GM21737 (cell line): Measurements from ENCODE around the gene WDR62.
"Not testable (repeated sequence)": the region's sequence is repeated elsewhere in the genome, so short reads cannot be mapped to it uniquely, and the experiment has no call there.

ENCODE experiments used
- ATAC-seq: cut with Tn5 transposase; IDR thresholded peaks from one replicate; pipeline ENCODE4 v1.9.1; 2021; ENCODE audit warnings: mild to moderate bottlenecking, moderate library complexity; ENCODE audit not compliant: unreplicated experiment

WDR62 gene

DNA sequence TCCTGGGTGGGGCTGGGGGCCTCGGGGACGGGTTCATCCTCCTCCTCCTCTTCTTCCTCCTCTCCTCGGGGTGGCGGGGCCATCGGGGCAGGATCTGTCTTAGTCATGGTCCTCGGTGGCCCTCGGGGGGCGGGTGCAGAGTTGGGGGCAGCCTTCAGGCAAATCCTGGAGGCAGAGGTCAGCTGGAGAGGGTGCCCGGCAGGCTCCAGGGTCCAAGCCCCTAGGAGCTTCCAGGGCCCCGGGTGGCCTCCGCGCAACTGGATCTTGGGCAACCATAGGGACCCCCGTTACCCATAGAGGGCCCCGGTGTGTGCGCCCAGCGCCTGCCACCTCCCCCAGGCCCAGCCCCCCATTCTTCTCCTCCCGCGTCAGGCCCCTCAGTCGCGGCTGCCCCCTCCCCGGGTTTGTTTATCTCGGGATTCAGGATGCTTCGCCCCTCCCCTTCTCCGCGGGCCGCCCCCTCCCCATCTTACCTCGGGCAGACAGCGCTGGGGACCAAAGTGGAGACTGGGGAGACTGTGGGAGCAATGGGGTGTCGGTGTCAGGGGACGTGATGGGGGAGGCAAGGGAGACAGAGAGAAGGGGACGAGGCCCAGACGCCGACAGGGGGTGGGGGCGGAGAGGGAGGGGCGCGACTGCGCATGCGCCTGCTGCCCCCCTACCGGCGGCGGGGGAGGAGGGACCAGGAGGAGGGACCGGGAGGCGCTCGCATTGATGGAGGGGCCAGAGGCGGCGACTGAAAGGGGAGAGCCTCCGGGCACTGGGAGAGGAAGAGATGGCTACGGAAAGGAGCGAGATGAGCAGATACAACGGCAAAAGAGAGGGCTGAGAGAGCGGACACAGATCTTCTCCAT is 22.2 kb upstream of the WDR62 start, which contains the start of gene CLIP3:
Gene CLIP3, minus strand, starts transcription at position 623 of the 854 bp plus-strand sequence. Its CDS starts 516 bp downstream, at position 107.
- ATAC-seq, result no peak

DNA sequence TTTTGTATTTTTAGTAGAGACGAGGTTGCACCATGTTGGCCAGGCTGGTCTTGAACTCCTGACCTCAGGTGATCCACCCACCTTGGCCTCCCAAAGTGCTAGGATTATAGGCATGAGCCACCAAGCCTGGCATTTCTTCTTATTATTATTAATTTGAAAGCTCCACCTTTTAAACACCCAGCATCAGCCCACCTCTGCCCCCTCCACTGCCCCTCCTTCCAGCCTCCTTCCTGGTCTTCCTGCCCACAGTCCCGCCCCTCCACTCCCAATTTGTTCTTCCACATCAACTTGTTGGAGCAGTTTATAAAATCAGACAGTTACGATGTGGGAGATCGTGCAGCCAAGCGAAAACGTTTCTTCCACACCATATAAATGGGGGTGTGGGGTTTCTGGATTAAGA is 14.2 kb upstream of the WDR62 start:
- no peak for ATAC-seq

DNA sequence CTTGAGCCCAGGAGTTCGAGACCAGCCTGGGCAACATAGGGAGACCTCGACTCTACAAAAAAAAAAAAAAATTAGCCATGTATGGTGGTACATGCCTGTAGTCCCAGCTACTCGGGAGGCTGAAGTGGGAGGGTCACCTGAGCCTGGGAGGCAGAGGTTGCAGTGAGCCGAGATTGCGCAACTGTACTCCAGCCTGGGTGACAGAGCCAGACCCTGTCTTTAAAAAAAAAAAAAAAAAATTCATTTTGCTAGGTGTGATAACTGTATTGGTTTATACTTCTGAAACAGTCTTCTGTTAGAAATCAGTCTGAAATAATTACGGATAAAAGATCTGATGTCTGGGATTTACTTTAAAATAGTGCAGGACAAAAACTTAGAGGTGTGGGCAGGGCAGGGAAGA is 13.6 kb upstream of the WDR62 start:
- not testable (repeated sequence) for ATAC-seq

DNA sequence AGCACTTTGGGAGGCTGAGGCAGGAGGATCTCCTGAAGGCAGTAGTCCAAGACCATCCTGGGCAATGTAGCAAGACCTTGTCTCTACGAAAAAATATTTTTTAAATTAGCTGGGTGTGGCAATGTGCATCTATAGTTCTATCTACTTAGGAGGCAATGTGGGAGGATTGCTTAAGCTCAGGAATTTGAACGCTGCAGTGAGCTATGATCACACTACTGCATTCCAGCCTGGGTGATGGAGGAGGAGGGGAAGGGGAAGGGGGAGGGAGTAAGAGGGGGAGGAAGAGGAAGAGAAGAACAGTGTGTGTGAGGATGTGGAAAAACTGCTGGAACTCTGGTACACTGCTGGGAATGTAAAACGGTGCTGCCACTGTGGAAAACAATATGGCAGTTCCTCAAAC is 12.9 kb upstream of the WDR62 start:
- ATAC-seq, result no peak

DNA sequence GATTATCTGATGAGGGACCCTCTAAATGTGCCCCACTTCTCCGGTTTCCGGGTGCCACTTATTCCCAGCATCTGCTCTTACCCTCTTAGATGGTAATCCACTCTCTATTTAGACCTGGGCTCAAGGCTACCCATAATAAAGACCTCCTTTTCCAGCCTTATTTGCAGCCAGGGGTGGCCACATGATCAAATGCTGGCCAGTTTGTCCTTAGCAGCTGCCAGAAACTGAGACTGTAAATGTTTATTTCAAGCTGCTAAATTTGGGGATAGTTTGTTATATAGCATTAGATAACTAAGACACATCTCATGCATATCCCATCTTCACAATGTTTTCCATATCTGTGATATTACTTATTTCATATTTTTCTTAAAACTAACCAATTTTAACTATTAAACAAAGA is 10.7 kb upstream of the WDR62 start:
- ATAC-seq, result no peak

DNA sequence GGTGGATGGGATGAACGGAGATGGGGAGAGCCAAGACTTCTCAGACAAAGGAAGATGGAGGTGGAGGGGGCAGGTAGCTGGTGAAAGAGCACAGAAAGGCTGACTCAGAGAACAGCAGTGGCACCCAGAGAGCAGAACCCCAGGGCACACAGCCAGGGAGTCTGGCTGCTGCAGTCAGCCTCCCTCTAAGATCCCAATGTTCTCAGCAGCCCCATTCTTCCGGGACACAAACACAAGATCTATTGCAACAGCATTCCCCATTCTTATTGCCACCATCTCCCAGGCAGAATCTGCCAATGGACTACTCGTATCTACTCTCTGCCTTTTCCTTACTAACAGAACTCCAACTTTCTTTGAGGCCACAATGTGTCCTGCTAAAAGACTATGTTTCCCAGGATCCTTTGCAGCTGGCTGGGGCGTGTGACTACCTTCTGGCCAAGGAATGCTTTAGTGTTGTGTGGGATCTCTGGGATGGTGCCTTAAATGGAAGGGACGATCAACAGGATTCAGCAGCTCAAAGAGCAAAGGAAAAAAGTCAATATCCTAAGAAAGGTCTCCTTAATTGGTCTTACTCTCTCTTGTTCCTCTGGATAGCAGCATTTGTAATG is 8.2 kb upstream of the WDR62 start:
- ATAC-seq, result no peak

DNA sequence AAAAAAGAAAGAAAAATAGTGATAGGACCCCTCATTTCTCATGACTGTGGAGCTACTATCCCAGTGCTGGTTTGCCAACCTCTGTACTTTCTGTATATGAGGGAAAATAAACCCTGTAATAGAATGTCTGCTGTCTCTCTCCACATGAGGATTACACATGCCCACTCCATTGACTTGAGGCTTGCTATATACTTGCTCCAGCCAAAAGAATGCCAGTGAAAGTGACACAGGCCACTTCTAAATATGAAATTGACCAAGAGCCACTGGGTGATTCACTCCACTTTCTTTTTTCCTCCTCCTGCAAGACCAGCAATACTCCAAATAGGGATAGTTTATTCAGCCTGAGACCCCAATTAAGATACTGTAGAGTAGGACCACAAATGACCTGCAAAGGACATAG is 6.9 kb upstream of the WDR62 start:
- no peak for ATAC-seq

DNA sequence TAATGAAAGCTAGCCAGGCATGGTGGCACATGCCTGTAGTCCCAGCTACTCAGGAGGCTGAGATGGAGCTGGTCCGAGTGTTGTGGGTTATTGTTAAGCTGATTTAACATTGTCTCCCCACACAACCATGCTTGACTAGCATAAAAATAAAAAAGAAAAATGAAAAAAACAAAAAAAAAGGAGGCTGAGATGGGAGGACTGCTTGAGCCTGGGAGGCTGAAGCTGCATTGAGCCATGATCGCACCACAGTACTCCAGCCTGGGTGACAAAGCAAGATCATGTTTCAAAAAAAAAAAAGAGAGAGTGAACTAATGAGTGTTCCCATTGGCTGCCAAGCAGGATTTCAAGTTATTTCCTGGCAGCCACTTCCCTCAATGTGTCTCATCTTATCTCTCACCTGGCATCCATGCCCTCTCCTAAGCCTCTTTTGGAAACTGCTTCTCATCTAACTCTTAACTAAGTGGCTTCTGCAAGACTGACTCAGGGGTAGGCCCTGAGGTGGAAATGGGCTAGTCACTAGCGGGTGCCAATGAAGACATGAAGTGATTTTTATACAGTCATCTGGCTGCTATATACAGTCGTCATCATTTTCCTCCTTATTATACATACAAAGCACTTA is 5.5 kb upstream of the WDR62 start:
- ATAC-seq, result no peak

DNA sequence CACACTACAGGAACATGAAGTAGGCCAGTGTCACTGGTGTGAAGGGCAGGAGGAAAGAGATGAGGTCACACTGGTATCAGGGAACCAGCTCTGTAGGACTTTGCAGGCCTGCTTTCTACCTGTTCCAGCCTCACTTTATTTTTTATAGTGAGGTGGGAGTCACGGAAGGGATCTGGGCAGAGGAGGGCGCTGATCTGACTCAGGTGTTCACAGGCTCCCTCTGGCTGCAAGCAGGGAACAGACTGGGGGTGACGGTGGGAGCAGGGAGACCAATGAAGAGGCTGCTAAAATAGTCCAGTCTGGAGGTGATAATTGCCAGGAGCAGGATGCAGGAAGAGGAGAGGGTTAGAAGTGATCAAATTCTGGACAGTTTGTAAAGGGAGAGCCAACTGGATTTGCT is 3.5 kb upstream of the WDR62 start:
- ATAC-seq, result no peak

DNA sequence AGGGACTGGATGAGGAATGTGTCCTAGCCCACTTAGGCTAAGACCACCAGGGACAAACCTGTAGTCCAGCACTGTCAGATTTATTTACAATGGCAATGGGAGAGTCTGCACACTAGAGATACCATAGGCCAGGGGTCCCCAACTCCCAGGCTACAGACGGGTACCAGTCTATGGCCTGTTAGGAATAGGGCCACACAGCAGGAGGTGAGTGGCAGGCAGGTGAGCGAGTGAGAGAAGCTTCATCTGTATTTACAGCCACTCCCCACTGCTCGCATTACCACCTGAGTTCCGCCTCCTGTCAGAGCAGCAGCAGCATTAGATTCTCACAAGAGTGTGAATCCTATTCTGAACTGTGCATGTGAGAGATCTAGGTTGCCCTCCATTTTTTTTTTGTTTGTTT is 3.1 kb upstream of the WDR62 start:
- ATAC-seq, result no peak

DNA sequence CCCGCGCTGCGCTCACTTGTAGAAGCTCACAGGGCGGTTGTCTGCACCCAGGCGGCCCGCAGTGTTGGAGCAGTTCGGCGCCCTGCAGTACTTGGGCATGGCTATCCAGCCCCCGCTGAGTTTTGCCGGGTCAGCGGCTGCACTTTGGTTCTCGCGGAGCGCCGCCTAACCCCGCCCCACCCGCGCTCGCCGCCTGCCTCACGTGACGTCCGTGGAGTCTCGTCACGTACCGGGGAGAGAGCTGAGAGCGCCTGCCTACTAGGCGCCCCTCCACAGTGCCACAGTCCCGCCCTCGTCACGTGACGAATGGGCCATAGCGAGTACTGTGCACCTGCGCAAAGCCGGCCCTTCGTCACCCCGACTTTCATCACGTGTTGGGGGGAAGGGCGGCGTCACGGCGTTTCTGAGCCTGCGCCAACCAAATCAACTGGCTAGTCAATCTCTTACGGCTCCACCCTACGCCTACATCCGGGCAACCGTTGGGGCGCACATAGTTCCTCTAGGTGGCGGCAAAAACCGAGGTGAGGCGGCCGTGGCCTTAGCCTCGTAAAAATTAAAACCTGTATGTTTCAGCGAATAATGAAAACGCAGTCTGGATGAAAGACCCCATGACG is 471 bp upstream of the WDR62 start, which contains the start of gene THAP8:
Gene THAP8, minus strand, starts transcription at position 167 of the 614 bp plus-strand sequence. Its CDS starts 68 bp downstream, at position 99.
- ATAC-seq, result peak; percentile 77

DNA sequence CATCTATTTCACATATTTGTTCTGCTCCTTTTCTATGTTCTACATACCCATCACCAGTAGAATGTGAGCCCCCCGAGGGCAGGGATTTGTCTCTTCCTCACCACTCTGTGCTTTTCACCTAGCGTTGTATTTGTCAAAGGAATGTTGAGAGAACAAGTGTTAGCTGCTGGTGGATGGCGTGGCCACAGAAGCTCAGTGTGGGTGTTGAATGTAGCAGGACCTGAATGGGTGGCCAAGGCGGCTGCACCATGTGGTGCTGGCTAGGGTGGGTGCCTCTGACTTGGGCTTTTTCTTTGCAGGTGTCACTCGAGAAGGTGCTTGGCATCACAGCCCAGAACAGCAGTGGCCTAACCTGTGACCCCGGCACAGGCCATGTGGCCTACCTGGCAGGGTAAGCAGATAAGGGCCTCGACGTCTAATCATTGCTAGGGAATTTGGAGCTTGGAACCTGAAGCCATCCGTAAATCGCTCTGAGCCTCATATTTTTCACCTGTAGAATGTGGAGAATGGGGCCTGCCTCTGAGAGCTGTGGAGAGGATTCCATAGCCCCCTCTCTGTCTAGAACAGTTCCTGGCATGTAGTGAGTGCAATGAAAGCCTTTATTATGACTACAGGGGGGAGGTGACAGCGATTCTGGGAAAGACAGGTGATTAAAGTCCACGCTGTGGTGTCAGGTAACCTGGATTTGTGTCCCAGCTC is 3.9 kb downstream of the WDR62 start:
- no peak for ATAC-seq

DNA sequence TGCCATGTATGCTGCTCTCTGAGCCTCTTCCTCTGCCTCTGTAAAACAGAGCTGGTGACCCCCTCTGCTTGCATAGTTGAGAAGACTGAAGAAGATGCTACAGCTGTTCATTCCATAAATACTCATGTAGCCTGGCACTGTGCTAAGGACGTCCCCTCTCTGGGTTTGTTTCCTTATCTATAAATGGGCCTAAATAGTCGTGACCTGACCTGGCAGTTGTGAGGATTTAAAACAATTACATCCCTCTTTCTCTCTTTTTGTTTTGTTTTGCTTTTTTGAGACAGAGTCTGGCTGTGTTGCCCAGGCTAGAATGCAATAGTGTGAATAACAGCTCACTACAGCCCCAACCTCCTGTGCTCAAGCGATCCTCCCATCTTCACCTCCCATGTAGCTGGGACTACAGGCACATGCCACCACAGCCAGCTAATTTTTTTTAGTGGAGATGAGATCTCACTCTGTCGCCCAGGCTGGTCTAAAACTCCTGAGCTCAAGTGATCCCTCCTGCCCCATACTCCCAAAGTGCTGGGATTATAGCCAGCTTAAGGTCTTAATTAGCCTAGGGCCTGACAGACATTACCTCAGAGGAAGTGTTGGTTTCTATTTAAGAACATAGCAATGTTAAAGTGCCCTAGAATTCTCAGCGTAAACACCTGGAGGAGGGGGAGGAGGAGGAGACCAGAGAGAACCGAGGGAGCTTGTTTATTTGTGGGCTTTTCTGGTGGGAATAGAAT is 4.6 kb downstream of the WDR62 start:
- ATAC-seq, result no peak

DNA sequence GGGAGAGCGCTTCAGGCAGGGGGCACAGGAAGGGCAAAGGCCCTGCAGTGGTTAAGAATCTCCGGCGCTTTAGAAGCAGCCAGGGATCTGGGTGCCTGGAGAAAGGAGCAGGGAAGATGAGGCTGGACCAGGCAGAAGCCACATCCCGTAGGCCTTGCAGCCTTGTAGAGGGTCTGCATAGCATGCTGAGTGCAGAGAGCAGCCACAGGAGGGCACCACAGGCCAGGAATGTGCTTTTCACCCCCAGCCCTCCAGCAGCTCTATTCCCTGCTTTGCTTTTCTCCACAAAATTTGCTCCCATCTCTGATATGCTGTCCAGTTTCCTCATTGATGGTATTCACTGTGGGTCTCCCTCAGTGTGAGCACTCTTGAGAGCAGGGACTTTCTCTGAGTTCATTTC is 5.7 kb downstream of the WDR62 start:
- no peak for ATAC-seq

DNA sequence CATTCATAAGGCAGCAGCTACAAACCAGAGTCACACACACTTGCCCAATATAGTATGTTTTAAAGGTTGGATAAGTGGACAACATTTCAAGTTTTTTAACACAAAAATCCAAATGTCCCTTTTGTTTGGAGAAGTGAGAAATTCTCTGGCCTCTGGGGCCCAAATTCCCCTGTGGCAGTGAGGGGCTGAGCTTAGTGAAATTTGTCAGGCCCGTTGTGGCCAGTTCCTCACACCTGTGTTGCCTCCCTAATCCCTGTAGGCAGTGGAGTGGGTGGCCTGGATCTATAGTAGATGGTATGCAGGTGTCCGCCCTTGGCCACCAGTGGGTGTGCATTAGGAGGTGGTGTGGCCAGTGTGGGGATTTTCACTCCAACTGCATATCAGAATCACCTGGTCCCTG is 6.7 kb downstream of the WDR62 start:
- ATAC-seq, result no peak

DNA sequence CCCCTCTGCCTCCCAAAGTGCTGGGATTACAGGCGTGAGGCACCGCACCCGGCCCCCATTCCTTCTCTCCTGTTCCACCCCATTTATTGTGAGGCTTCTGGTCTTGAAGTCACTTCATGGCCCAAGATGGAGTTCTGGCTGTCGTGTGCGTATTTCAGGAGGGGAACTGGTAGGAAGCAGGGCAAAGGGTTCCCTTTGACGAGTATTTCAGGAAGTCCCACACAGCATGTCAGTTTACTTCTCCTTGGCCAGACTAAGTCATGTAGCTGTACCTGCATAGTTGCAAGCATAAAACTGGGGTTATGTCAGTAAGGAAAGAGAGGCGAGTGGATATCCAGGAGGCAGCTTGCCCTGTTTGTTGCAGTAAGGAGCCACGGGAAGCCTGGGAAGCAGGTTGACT is 10.1 kb downstream of the WDR62 start:
- ATAC-seq, result no peak

DNA sequence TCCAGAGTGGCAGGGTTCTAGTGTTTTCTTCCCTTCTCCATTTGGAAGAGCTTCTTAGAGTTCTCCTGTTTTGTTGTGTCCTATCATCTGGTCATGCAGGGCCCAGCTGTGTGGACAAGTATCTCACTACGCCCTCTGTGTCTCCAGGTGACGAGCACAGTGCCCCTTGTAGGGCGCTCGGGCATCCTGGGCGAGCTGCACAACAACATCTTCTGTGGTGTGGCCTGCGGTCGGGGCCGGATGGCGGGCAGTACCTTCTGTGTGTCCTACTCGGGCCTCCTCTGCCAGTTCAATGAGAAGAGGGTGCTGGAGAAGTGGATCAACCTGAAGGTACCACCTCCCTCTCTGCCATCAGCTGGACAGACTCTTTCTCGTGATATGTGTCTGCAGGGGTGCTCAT is 13.0 kb downstream of the WDR62 start:
- ATAC-seq, result no peak

DNA sequence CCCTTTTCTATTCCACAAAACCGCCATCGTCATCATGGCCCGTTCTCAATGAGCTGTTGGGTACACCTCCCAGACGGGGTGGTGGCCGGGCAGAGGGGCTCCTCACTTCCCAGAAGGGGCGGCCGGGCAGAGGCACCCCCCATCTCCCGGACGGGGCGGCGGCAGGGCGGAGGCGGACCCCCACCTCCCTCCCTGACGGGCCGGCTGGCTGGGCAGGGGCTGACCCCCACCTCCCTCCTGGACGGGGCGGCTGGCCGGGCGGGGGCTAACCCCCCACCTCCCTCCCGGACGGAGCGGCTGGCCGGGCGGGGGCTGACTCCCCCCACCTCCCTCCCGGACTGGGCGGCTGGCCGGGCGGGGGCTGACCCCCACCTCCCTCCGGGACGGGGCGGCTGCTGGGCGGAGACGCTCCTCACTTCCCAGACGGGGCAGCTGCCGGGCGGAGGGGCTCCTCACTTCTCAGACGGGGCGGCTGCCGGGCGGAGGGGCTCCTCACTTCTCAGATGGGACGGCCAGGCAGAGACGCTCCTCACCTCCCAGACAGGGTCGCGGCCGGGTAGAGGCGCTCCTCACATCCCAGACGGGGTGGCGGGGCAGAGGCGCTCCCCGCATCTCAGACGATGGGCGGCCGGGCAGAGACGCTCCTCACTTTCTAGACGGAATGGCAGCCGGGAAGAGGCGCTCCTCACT is 14.3 kb downstream of the WDR62 start:
- ATAC-seq, result not testable (repeated sequence)

DNA sequence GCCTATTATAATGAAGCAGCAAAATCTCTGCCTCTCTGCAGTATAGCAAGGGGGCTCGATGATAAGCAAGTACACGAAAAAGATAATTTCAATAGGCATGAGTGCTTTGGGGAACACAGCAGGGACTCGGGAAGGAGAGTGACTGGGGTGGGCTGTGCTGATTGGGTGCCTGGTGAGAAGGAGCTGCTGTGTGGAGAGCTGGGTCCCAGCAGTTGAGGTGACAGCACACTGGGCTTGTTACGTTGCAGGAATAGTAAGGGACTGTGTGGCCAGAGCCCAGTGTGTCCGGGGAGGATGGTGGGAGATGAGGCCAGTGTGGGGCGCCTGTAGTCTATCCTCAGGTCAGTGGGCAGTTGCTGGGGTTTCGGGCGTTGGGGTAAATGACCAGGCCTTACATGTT is 17.4 kb downstream of the WDR62 start:
- ATAC-seq, result no peak
